Nephron progenitor cell (in vitro differentiated cells): ENCODE data around the gene PRKAB1.

Source experiments
- DNase-seq: peaks from one replicate; pipeline ENCODE4 v3.0.0; 2021
- H3K27ac Mint-ChIP-seq: 2 replicates; pipeline ENCODE4 v1.8.0; 2021; ENCODE audit warnings: mild to moderate bottlenecking, moderate library complexity, mixed read lengths
- H3K27me3 Mint-ChIP-seq: 2 replicates; pipeline ENCODE4 v1.8.0; 2021; ENCODE audit warnings: mild to moderate bottlenecking, low read depth, mixed read lengths; ENCODE audit not compliant: poor library complexity
- H3K36me3 Mint-ChIP-seq: 2 replicates; pipeline ENCODE4 v1.8.0; 2021; ENCODE audit warnings: low read depth, mixed read lengths
- H3K4me1 Mint-ChIP-seq: 2 replicates; pipeline ENCODE4 v1.8.0; 2021; ENCODE audit warnings: mixed read lengths
- H3K4me3 Mint-ChIP-seq: 2 replicates; pipeline ENCODE4 v1.8.0; 2021; ENCODE audit warnings: mild to moderate bottlenecking, moderate library complexity, mixed read lengths
- H3K9me3 Mint-ChIP-seq: 2 replicates; pipeline ENCODE4 v1.8.0; 2021; ENCODE audit warnings: mild to moderate bottlenecking, moderate library complexity, mixed read lengths
- TF ChIP-seq, protein P1 (sequence below): fragments of 200-600 bp; sonication (generic); IDR thresholded peaks from 2 replicates; pipeline ENCODE4 v1.5.0; 2021; ENCODE audit warnings: antibody characterized with exemption

PRKAB1 gene

GRCh38 chr12:119712721-119713120, 44.8 kb downstream of the PRKAB1 start:
- no peak for DNase-seq
- Mint-ChIP-seq H3K27me3 (peaks cover 2% of the 10 kb centered on the region), H3K4me3 (no peak overlapping the region), H3K36me3 (peaks cover 88% of the 10 kb centered on the region), H3K9me3 (no peaks in the 10 kb centered on the region), H3K4me1 (peaks cover 32% of the 10 kb centered on the region), H3K27ac (peak overlapping the region; percentile 11)
- TF ChIP-seq, protein P1, sequence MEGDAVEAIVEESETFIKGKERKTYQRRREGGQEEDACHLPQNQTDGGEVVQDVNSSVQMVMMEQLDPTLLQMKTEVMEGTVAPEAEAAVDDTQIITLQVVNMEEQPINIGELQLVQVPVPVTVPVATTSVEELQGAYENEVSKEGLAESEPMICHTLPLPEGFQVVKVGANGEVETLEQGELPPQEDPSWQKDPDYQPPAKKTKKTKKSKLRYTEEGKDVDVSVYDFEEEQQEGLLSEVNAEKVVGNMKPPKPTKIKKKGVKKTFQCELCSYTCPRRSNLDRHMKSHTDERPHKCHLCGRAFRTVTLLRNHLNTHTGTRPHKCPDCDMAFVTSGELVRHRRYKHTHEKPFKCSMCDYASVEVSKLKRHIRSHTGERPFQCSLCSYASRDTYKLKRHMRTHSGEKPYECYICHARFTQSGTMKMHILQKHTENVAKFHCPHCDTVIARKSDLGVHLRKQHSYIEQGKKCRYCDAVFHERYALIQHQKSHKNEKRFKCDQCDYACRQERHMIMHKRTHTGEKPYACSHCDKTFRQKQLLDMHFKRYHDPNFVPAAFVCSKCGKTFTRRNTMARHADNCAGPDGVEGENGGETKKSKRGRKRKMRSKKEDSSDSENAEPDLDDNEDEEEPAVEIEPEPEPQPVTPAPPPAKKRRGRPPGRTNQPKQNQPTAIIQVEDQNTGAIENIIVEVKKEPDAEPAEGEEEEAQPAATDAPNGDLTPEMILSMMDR: no peak

GRCh38 chr12:119713551-119714031, 45.7 kb downstream of the PRKAB1 start:
- H3K27me3 Mint-ChIP-seq: no peaks in the 10 kb centered on the region
- H3K9me3 Mint-ChIP-seq: no peaks in the 10 kb centered on the region
- no peak for DNase-seq
- no peak overlapping the region for H3K27ac Mint-ChIP-seq
- H3K4me1 Mint-ChIP-seq: peaks cover 32% of the 10 kb centered on the region
- H3K36me3 Mint-ChIP-seq: peaks cover 88% of the 10 kb centered on the region
- TF ChIP-seq, protein P1: no peak
- no peak overlapping the region for H3K4me3 Mint-ChIP-seq

DNA sequence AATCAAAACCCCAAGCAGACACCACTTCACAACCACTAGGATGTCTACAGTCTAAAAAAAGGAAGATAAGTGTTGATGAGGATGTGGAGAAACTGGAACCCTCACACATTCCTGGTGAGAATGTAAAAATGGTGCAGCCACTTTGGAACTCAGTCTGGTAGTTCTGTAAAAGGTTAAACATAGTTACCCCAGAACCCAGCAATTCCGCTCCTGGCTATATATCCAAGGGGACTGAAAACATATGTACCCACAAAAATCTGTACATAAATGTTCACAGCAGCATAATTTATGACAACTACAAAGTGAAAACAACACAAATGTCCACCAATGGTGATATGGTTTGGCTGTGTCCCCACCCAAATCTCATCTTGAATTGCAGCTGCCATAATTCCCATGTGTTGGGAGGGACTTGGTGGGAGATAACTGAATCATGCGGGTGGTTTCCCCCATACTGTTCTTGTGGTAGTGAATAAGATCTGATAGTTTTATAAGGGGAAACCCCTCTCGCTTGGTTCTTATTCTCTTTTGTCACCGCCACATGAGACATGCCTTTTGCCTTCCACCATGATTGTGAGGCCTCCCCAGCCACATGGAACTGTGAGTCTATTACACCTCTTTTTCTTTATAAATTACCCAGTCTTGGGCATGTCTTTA, 46.8 kb downstream of the PRKAB1 start:
- H3K4me3 Mint-ChIP-seq: no peak overlapping the region
- no peaks in the 10 kb centered on the region for H3K9me3 Mint-ChIP-seq
- H3K36me3 Mint-ChIP-seq: peaks cover 88% of the 10 kb centered on the region
- no peak overlapping the region for H3K27ac Mint-ChIP-seq
- no peaks in the 10 kb centered on the region for H3K27me3 Mint-ChIP-seq
- no peak for DNase-seq
- peaks cover 28% of the 10 kb centered on the region for H3K4me1 Mint-ChIP-seq
- TF ChIP-seq, protein P1: no peak

GRCh38 chr12:119715268-119715620, 47.3 kb downstream of the PRKAB1 start:
- H3K4me3 Mint-ChIP-seq: no peak overlapping the region
- H3K36me3 Mint-ChIP-seq: peaks cover 86% of the 10 kb centered on the region
- TF ChIP-seq, protein P1: no peak
- H3K9me3 Mint-ChIP-seq: no peaks in the 10 kb centered on the region
- H3K4me1 Mint-ChIP-seq: peaks cover 24% of the 10 kb centered on the region
- DNase-seq: no peak
- H3K27me3 Mint-ChIP-seq: no peaks in the 10 kb centered on the region
- H3K27ac Mint-ChIP-seq: no peak overlapping the region

DNA sequence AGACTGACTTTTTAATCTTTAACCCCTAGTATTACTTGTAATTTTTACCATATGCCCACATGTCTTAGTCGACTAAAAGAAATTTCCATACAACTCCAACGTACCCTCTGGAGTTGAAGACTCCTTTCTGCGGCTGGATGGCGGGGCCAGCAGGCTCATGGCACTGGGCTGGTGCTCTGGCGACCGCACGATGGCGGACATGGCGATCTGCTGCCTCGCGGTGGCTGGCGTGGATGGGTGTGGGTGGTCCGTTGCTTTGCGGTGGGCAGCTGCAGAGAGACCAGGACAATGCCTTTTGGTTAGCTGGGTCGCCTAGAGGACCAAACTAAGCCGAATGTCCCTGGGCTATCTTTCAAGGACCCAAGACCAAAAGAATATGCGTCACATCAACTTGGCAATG, 50.2 kb downstream of the PRKAB1 start:
- Mint-ChIP-seq H3K9me3 (no peaks in the 10 kb centered on the region), H3K27ac (no peak overlapping the region), H3K27me3 (no peaks in the 10 kb centered on the region), H3K4me1 (peaks cover 9% of the 10 kb centered on the region), H3K4me3 (no peak overlapping the region), H3K36me3 (peaks cover 60% of the 10 kb centered on the region)
- TF ChIP-seq, protein P1: no peak
- DNase-seq: no peak

DNA sequence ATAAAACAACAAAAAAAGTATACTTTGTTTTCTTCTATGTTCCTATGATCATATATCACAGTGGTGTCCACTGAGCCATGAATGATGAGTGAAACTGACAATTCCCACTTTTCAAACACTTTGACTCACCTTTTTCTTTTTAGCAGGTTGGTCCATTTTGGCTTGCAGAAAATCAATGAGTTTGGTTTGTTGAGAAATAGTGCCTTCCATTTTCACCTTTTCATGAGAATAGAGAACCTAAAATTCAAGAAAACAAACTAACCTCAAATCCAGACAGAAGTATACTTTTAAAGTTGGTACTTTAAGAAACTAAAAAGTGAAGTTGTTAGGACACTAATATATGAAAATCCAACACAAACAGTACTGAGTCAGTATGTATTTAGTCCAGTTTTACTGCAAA, 52.4 kb downstream of the PRKAB1 start:
- Mint-ChIP-seq H3K4me1 (peaks cover 9% of the 10 kb centered on the region), H3K4me3 (no peak overlapping the region), H3K27ac (no peak overlapping the region), H3K36me3 (peaks cover 46% of the 10 kb centered on the region), H3K27me3 (no peaks in the 10 kb centered on the region), H3K9me3 (no peaks in the 10 kb centered on the region)
- DNase-seq: no peak
- TF ChIP-seq, protein P1: no peak
